ENCODE results near the gene ITSN2.
A peak's percentile ranks its signal among the peaks of the same experiment; 100 is the strongest.
"Not testable (repeated sequence)": the region's sequence is repeated elsewhere in the genome, so short reads cannot be mapped to it uniquely, and the experiment has no call there.

ITSN2 gene

DNA sequence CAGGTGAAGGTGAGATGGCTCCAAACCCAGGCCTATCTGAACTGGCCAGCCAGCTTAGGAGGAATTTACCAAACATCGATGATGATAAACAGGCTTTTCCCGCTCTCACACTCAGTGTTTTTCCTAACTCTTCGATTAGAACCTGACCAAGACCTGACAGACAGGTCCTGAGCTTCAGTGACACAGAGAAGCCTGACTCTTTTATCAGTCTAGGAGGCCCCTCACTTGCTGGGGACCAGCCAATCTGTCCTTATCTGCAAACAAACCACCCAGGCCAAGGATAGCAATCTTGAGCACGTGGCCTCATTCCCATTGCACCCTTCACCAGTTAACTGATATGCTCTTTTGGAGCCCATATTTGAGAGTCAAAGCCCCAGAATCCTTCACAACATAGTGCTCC lies 1.9 kb upstream of the ITSN2 start:
- peak; percentile 13 for DNase-seq

DNA sequence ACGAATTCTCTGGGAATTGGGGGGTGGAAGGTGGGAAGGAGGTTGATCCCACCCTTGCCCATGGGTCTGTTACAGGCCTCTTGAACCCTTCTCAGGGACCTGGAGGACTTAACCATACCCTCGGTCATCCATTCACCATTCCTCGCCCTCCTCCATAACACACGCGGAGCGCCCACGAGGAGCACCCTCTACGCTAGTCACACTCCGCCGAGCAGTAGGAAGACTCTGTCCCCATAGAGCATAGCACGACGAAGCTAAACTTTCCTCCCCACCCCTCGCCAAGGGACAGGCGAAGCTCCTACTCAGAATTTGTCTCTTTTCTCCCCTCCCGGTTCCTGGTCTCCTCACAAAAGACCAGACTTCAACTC lies 611 bp upstream of the ITSN2 start:
- DNase-seq: no peak

DNA sequence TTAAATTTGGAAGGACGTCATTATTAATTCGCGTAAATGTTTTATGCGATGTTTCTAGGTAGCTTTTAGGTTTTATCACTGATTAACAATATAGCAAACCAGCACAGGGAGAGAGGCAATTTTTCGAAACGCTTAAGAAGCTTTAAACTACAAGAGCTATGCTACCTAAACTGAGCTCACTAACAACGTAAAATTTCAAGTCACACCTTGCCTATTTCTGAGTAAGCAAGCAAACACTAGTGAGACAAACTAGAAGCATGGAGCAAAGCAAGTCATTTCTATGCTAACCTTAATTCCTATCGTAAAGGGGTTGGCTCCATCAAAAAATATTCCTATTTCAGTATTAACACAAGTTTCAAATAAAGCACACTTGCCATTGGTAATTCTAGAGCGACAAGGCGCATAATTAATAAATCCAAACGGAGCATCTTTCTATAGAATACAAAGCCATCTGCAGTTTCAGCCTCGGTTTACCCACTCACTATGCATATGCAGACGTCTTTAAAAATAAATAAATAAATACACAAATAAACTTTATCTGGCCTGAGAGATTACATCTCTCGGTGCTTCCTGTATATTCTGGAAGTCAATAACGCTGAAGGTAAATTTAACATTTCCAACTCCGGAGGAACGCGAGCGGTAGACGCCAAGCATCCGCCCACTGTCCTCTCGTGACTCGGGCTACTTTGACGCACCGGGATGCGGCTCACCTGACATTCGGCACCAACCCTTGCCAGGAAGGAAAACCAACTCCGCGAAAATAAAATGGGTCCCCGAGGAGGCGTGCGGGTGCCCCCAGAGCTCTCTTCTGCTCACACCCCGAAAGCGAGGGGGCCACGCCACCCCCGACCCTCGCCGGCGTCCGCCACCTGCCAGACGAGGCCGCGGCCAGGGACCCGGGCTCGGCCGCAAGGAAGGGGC lies 947 bp downstream of the ITSN2 start:
- peak; percentile 8 for DNase-seq

GRCh38 chr2:24357767-24358166 lies 2.6 kb downstream of the ITSN2 start:
- DNase-seq: not testable (repeated sequence)

DNA sequence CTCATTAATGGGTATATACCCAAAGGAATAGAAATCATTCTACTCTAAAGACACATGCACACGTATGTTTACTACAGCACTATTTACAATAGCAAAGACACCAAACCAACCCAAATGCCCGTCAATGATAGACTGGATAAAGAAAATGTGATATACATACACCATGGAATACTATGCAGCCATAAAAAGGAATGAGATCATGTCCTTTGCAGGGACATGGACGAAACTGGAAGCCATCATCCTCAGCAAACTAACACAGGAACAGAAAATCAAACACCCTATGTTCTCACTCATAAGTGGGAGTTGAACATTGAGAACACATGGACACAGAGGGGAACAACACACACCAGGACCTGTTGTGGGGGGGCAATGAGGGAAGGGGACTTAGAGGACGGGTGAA lies 3.2 kb downstream of the ITSN2 start:
- DNase-seq: not testable (repeated sequence)

- DNase-seq: no peak
Observed at GRCh38 chr2:24354957-24355356, 5.4 kb downstream of the ITSN2 start.

- no peak for DNase-seq
Observed at GRCh38 chr2:24354395-24354794, 5.9 kb downstream of the ITSN2 start.

DNA sequence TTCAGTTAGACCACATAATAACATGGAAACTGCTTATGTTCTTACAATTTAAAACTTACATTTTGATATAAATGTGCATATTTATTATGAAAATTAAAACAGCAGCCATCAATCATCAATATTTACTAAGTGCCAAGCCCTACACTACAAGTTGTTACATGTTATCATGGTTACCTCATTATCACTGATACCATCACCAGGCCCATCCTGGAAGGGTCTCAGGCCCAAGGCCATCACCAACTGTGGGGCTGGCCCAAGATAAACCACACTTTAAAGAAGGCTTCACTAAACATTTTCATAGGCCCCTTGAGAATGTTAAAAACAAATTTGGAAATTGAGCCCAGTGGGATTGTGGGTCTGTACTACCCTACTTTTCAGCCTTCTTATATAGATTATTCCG lies 6.4 kb downstream of the ITSN2 start:
- DNase-seq: no peak

DNA sequence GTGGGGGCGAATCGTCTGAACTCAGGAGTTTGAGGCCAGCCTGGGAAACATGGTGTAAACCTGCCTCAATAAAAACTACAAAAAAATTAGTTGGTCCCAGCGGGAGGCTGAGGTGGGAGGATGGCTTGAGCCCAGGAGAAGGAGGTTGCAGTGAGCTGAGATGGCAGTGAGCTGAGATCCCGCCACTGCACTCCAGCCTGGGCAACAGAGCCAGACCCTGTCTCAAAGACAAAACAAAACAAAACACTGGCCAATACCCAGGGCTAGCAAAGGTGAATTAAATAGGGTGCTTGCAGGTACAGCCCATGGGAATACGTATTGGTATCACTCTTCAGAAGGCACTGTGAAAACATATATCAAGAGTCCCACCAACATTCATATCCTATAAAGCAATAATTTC lies 7.0 kb downstream of the ITSN2 start:
- DNase-seq: no peak

GRCh38 chr2:24352664-24353063 lies 7.7 kb downstream of the ITSN2 start:
- no peak for DNase-seq

GRCh38 chr2:24351981-24352380 lies 8.4 kb downstream of the ITSN2 start:
- DNase-seq: no peak

GRCh38 chr2:24351627-24351938 lies 8.8 kb downstream of the ITSN2 start:
- no peak for DNase-seq

- no peak for DNase-seq
Observed at GRCh38 chr2:24350826-24351626, 9.3 kb downstream of the ITSN2 start.

DNA sequence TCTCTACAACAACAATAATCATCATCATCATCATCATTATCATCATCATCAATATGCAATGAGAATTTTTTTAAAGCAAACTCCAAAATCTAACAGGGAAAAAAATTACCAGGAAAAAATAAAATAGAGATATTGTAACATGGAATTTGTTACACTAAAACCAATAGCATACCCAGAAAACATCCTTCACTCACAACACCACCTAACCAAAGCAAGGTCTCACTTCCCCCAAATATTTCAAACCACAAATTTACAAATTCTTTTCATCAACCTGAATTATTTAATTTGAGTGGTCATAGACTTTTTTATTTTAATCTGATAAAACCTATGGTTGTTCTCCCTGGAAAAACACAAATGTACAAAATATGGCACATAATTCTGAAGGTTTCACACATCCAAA lies 11.2 kb downstream of the ITSN2 start:
- DNase-seq: no peak

DNA sequence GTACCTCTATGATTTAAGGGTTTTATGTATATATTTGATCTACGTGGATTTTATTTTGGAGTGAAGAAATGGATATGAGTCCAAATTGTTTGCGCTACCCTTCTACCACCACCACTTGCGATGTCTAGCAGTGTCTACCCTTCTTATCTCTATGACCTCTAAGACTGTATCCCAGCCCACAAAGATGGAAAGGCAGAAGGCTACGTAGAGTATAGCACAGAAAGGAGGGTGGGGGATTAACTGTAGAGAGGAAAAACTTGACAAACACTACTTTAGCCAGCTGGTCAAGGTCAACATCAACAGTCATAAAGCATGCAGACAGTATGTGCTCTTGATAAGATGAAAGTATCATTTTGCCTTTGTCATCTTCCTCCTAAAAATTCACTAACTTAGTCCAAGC lies 14.4 kb downstream of the ITSN2 start:
- DNase-seq: no peak

- no peak for DNase-seq
Observed at GRCh38 chr2:24343225-24343882, 17.0 kb downstream of the ITSN2 start.

DNA sequence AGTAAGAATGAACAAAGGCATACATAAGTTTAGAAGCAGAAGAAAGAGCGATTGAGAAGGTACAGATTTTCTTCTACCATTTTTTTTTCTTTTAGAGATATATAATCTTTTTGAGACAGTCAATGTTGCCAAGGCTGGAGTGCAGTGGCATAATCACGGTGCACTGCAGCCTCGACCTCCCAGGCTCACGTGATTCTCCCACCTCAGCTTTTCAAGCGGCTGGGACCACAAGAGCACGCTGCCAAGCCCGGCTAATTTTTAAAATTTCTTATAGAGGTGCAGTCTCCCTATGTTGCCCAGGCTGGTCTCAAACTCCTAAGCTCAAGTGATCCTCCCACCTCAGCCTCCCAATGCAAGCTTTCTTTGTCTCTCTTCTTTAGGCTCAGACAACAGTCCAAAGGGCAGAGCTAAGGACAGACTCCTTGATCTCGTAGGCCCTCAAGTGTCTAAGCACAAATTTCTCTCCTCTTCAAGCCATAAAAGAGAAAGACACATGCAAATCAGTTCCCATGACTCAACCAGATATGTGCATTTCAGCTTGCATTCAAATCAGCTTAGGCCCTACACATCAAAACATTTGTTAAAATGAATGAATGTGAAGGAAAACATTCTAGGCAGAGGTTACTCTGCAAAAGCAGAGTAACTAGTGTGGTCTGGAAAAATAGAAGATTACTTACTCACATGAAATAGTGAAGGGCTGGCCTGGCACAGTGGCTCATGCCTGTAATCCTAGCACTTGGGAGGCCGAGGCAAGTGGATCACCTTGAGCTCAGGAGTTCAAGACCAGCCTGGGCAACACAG lies 18.0 kb downstream of the ITSN2 start:
- no peak for DNase-seq

GRCh38 chr2:24339856-24340262 lies 20.5 kb downstream of the ITSN2 start:
- no peak for DNase-seq

GRCh38 chr2:24339098-24339497 lies 21.2 kb downstream of the ITSN2 start:
- not testable (repeated sequence) for DNase-seq

DNA sequence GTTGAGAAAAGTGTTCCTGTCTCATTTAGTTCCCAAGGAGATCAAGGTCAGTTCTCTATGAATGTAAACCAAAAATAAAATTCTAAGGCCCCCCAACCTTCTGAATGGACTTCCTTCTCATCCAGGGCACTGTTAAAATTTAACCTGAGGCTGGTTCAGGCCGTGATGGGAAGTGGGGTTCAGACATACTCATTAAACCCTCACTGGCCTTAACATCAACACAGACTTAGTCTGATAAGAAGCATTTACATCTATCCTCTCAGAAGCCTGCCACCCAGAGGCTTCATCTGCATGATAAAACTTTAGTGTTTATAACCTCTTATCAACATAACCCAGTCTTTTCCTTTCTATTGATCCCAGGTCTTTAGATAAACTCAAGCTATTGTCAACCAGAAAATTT lies 22.4 kb downstream of the ITSN2 start:
- no peak for DNase-seq

DNA sequence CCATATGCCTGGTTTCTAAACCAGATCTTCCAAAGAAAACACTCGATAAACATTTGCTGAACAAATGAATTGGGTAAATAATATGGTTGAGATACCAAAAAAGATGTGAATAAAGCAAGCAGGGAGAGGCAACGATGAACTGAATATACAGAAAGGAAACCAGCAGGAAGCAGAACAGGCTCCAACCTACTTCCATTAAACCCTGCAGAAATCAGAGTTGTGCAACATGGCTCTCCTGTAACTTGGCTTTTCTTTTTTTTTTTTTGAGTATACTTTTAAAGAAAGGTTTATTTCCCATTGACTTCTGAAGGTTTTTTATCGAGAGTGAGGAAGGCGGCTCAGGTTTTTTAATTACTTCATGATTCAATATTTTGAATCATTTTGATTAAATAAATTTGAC lies 23.5 kb downstream of the ITSN2 start:
- no peak for DNase-seq

GRCh38 chr2:24334245-24334633 lies 26.1 kb downstream of the ITSN2 start:
- DNase-seq: no peak

Measured in NCI-H2029 (cell line).